HCT116 (cell line): ENCODE data around the gene LBR. TPM values are rescaled to one million over a fixed set of nuclear protein-coding genes. Genes with fewer than 3 reads are reported as not detected.

ENCODE experiments used
- ATAC-seq: fragments of 200-7000 bp; cut with Tn5 transposase; 2 replicates; pipeline ENCODE4 v1.9.1; 2020; ENCODE audit warnings: mild to moderate bottlenecking, moderate library complexity
- BruUV-seq: library from RNA; stranded (reverse); fragments of 400-500 nt; replicated peaks from 2 replicates; lab custom pipeline; 2021; lab: Mats Ljungman, UMichigan
- CTCF ChIA-PET: fragments of 300-600 bp; sonication (Branson Sonifier 250); formaldehyde crosslinking; loops from one replicate; lab custom pipeline; 2021; ENCODE audit warnings: antibody characterized with exemption; lab: Charles Lee
- POLR2A ChIA-PET: fragments of 300-600, 350-600 bp; sonication (Branson Sonifier 250); formaldehyde crosslinking; loops from one replicate; lab custom pipeline; 2021; ENCODE audit warnings: antibody characterized with exemption; lab: Charles Lee
- RAD21 ChIA-PET, 2 experiments: fragments of 300-600 bp; sonication (Branson Sonifier 250); formaldehyde crosslinking; loops; one replicate each; lab custom pipeline; 2023; ENCODE audit warnings: low total read pairs in 2 of 2; ENCODE audit not compliant: uncharacterized antibody in 2 of 2, unreplicated experiment in 2 of 2, low non-redundant PET in 1 of 2; lab: Charles Lee
- DNase-seq: peaks from one replicate; pipeline ENCODE4 v3.0.0-alpha.2; 2010; ENCODE audit warnings: low read depth, low spot score
- H2AFZ ChIP-seq: fragments of 200-600 bp; shearing (Covaris generic), sonication (generic); 2 replicates; pipeline ENCODE4 v1.6.1; 2017; ENCODE audit warnings: low read depth, mixed run types, mixed read lengths, antibody characterized with exemption, low read length; ENCODE audit not compliant: poor library complexity, severe bottlenecking
- H3K27ac ChIP-seq: 2 replicates; pipeline ENCODE4 v1.5.1; 2012; ENCODE audit warnings: low read depth, low read length
- H3K27me3 ChIP-seq: fragments of 200-600 bp; sonication (generic); 2 replicates; pipeline ENCODE4 v1.6.1; 2016; ENCODE audit warnings: mixed run types, low read length, mixed read lengths; ENCODE audit not compliant: insufficient read depth
- H3K36me3 ChIP-seq, 2 experiments: fragments of 200-500 bp in 1 of 2; fragments of 200-600 bp in 1 of 2; sonication (Bioruptor generic) in 1 of 2; sonication (generic) in 1 of 2; 2 replicates each; pipeline versions ENCODE4 v1.5.1 to v1.6.1; 2014 to 2016; ENCODE audit warnings: low read length in 2 of 2, inconsistent platforms in 1 of 2, mixed read lengths in 1 of 2, mixed run types in 1 of 2; ENCODE audit not compliant: insufficient read depth in 2 of 2, control insufficient read depth in 1 of 2
- H3K4me1 ChIP-seq, 2 experiments: fragments of 200-600 bp in 1 of 2; sonication (generic) in 1 of 2; 2 replicates each; pipeline versions ENCODE4 v1.5.1 to v1.6.1; 2012 to 2017; ENCODE audit warnings: low read length in 2 of 2, inconsistent platforms in 1 of 2, mild to moderate bottlenecking in 1 of 2, mixed read lengths in 1 of 2, mixed run types in 1 of 2, moderate library complexity in 1 of 2; ENCODE audit not compliant: insufficient read depth in 2 of 2, control insufficient read depth in 1 of 2
- H3K4me2 ChIP-seq: fragments of 200-600 bp; sonication (generic); 2 replicates; pipeline ENCODE4 v1.6.1; 2017; ENCODE audit warnings: mixed run types, low read length, mixed read lengths
- H3K4me3 ChIP-seq, 2 experiments: fragments of 200-600 bp in 1 of 2; sonication (generic) in 1 of 2; replicated peaks in 1 of 2; 2 replicates each; pipeline ENCODE4 v1.5.1; 2011 to 2016; ENCODE audit warnings: low read length in 2 of 2, control low read depth in 1 of 2, low read depth in 1 of 2, mild to moderate bottlenecking in 1 of 2, mixed read lengths in 1 of 2, mixed run types in 1 of 2
- H3K79me2 ChIP-seq: fragments of 200-600 bp; sonication (generic); 2 replicates; pipeline ENCODE4 v1.6.1; 2017; ENCODE audit warnings: mild to moderate bottlenecking, mixed run types, low read length, moderate library complexity, mixed read lengths; ENCODE audit not compliant: insufficient read depth
- H3K9ac ChIP-seq: fragments of 200-600 bp; sonication (generic); 2 replicates; pipeline ENCODE4 v1.6.1; 2016; ENCODE audit warnings: low read length, mixed read lengths
- H3K9me2 ChIP-seq: fragments of 200-600 bp; sonication (generic), shearing (Covaris generic); 2 replicates; pipeline ENCODE4 v1.6.1; 2017; ENCODE audit warnings: mixed run types, mild to moderate bottlenecking, moderate library complexity; ENCODE audit not compliant: insufficient read depth
- H3K9me3 ChIP-seq, 2 experiments: fragments of 200-500 bp in 1 of 2; fragments of 200-600 bp in 1 of 2; sonication (Bioruptor generic) in 1 of 2; sonication (generic) in 1 of 2; 2 replicates each; pipeline ENCODE4 v1.6.1; 2014 to 2017; ENCODE audit warnings: low read length in 2 of 2, mixed read lengths in 2 of 2, inconsistent platforms in 1 of 2, low read depth in 1 of 2, mild to moderate bottlenecking in 1 of 2, mixed run types in 1 of 2, moderate library complexity in 1 of 2; ENCODE audit not compliant: control insufficient read depth in 1 of 2, insufficient read depth in 1 of 2
- H4K20me1 ChIP-seq: fragments of 200-600 bp; sonication (generic), shearing (Covaris generic); 2 replicates; pipeline ENCODE4 v1.6.1; 2017; ENCODE audit warnings: mixed run types, mild to moderate bottlenecking, moderate library complexity; ENCODE audit not compliant: insufficient read depth
- CBX3 ChIP-seq: IDR thresholded peaks from 2 replicates; pipeline ENCODE4 v1.6.1; 2012; ENCODE audit warnings: low read depth
- ELF1 ChIP-seq: IDR thresholded peaks from 2 replicates; pipeline ENCODE4 v1.6.1; 2012; ENCODE audit warnings: low read depth, borderline replicate concordance
- EZH2 ChIP-seq: fragments of 200-600 bp; sonication (generic); IDR thresholded peaks from 2 replicates; pipeline ENCODE4 v1.6.1; 2017; ENCODE audit warnings: antibody characterized with exemption, mixed run types
- EZH2phosphoT487 ChIP-seq: fragments of 200-600 bp; IDR thresholded peaks from 2 replicates; pipeline ENCODE4 v1.6.1; 2018; ENCODE audit warnings: antibody characterized with exemption, borderline replicate concordance
- FOSL1 ChIP-seq: IDR thresholded peaks from 2 replicates; pipeline ENCODE4 v1.6.1; 2012; ENCODE audit warnings: low read depth
- POLR2A ChIP-seq: IDR thresholded peaks from 2 replicates; pipeline ENCODE4 v1.7.0; 2011; ENCODE audit warnings: borderline replicate concordance; ENCODE audit not compliant: insufficient read depth, insufficient read length; ENCODE audit errors: extremely low read depth
- SRF ChIP-seq: IDR thresholded peaks from 2 replicates; pipeline ENCODE4 v1.6.1; 2012; ENCODE audit warnings: low read depth
- YY1 ChIP-seq: IDR thresholded peaks from 2 replicates; pipeline ENCODE4 v1.6.1; 2011; ENCODE audit warnings: low read length, low read depth, moderate library complexity, mild to moderate bottlenecking; ENCODE audit not compliant: insufficient replicate concordance; ENCODE audit errors: extremely low read depth
- ZFX ChIP-seq: fragments of 450-650 bp; IDR thresholded peaks from 2 replicates; pipeline ENCODE4 v1.6.1; 2017
- intact Hi-C: fragments of 100-400 bp; cut with micrococcal nuclease; formaldehyde crosslinking; loops from 2 replicates; pipeline ENCODE4 v1.10.0; 2022
- total RNA-seq: library from RNA; stranded (reverse); gene quantifications from one replicate; pipeline ENCODE4 v1.2.1, GENCODE V29; 2021; ENCODE audit not compliant: unreplicated experiment
- TF ChIP-seq, protein P1 (sequence below): IDR thresholded peaks from 2 replicates; pipeline ENCODE4 v1.6.1; 2012; ENCODE audit warnings: low read depth
- TF ChIP-seq, protein P2 (sequence below), 3 experiments: fragments of 200-600 bp in 1 of 3; sonication (generic) in 1 of 3; IDR thresholded peaks in 2 of 3; conservative IDR thresholded peaks in 1 of 3; 2 replicates each; pipeline ENCODE4 v1.5.1; 2012 to 2017; ENCODE audit warnings: low read depth in 2 of 3, low read length in 2 of 3, antibody characterized with exemption in 1 of 3, borderline replicate concordance in 1 of 3, control low read depth in 1 of 3, mild to moderate bottlenecking in 1 of 3, mixed read lengths in 1 of 3, mixed run types in 1 of 3, moderate library complexity in 1 of 3; ENCODE audit not compliant: insufficient read depth in 1 of 3

Gene LBR
- total RNA-seq, 1 experiment from 2014 or later, result 97.4 TPM

DNA sequence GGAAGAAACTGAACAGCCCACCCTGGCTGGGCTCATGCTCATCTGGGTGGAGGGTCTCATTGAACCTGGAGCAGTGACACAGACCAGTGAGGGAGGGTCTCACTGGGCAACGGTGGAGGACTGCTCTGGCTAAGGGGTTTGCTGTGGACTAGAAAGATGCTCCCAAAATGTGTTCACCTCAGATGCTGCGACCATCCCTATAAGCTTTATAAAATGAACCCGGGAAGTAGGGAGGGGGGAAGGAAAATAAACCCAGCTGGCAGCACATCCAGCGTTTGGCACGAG lies 34.5 kb upstream of the LBR start:
- Histone ChIP-seq H3K79me2 (no peaks in the 10 kb centered on the region), H3K9me2 (no peaks in the 10 kb centered on the region), H3K27me3 (no peaks in the 10 kb centered on the region), H3K4me3 (no peak overlapping the region), H3K4me2 (no peak overlapping the region), H3K27ac (no peak overlapping the region), H3K4me1 (peaks cover 8 to 38% of the 10 kb centered on the region in 2 experiments; a peak in 3 of 4 replicates), H3K9ac (no peak overlapping the region), H2AFZ (no peak overlapping the region), H3K9me3 (no peaks in the 10 kb centered on the region), H4K20me1 (no peaks in the 10 kb centered on the region), H3K36me3 (no peaks in the 10 kb centered on the region)
- intact Hi-C loops, result no loop called here
- ChIA-PET POLR2A (no interaction called here), CTCF (interaction anchor here (0.8 kb wide), 1 partner anchor 12 kb away, joined by 3 read pairs; no protein-coding TSS in a partner anchor), RAD21 (no interaction called here)
- no TSS peak for BruUV-seq
- ATAC-seq, result no peak
- DNase-seq, result no peak
- no peak for TF ChIP-seq YY1
- TF ChIP-seq EZH2phosphoT487, result no peak
- TF ChIP-seq POLR2A, result no peak
- no peak for TF ChIP-seq FOSL1
- TF ChIP-seq SRF, result no peak
- TF ChIP-seq ZFX, result no peak
- TF ChIP-seq, protein P1, sequence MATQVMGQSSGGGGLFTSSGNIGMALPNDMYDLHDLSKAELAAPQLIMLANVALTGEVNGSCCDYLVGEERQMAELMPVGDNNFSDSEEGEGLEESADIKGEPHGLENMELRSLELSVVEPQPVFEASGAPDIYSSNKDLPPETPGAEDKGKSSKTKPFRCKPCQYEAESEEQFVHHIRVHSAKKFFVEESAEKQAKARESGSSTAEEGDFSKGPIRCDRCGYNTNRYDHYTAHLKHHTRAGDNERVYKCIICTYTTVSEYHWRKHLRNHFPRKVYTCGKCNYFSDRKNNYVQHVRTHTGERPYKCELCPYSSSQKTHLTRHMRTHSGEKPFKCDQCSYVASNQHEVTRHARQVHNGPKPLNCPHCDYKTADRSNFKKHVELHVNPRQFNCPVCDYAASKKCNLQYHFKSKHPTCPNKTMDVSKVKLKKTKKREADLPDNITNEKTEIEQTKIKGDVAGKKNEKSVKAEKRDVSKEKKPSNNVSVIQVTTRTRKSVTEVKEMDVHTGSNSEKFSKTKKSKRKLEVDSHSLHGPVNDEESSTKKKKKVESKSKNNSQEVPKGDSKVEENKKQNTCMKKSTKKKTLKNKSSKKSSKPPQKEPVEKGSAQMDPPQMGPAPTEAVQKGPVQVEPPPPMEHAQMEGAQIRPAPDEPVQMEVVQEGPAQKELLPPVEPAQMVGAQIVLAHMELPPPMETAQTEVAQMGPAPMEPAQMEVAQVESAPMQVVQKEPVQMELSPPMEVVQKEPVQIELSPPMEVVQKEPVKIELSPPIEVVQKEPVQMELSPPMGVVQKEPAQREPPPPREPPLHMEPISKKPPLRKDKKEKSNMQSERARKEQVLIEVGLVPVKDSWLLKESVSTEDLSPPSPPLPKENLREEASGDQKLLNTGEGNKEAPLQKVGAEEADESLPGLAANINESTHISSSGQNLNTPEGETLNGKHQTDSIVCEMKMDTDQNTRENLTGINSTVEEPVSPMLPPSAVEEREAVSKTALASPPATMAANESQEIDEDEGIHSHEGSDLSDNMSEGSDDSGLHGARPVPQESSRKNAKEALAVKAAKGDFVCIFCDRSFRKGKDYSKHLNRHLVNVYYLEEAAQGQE, result no peak
- TF ChIP-seq EZH2, result no peak
- no peak for TF ChIP-seq CBX3
- TF ChIP-seq, protein P2, sequence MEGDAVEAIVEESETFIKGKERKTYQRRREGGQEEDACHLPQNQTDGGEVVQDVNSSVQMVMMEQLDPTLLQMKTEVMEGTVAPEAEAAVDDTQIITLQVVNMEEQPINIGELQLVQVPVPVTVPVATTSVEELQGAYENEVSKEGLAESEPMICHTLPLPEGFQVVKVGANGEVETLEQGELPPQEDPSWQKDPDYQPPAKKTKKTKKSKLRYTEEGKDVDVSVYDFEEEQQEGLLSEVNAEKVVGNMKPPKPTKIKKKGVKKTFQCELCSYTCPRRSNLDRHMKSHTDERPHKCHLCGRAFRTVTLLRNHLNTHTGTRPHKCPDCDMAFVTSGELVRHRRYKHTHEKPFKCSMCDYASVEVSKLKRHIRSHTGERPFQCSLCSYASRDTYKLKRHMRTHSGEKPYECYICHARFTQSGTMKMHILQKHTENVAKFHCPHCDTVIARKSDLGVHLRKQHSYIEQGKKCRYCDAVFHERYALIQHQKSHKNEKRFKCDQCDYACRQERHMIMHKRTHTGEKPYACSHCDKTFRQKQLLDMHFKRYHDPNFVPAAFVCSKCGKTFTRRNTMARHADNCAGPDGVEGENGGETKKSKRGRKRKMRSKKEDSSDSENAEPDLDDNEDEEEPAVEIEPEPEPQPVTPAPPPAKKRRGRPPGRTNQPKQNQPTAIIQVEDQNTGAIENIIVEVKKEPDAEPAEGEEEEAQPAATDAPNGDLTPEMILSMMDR (IDR thresholded peaks at IDR 0.05 in 2 of 3, conservative IDR thresholded peaks at IDR 0.05 in 1 of 3; ENCODE audit: borderline replicate concordance in 1 of 3, insufficient read depth in 1 of 3, low read depth in 2 of 3, low read length in 2 of 3), result no peak
- no peak for TF ChIP-seq ELF1
